DOHH2 (cell line): ENCODE data around the gene DACH1.

Experiments used
- H3F3A ChIP-seq: fragments of 200-600 bp; sonication (generic), shearing (Covaris generic); 2 replicates; pipeline ENCODE4 v1.6.0; 2016; ENCODE audit warnings: antibody characterized with exemption, mild to moderate bottlenecking; ENCODE audit not compliant: control insufficient read depth, insufficient read depth
- H3K27ac ChIP-seq: fragments of 200-600 bp; sonication (generic); 2 replicates; pipeline ENCODE4 v1.5.1; 2014; ENCODE audit warnings: low read depth, mild to moderate bottlenecking, low read length, moderate library complexity
- H3K27me3 ChIP-seq: fragments of 200-600 bp; sonication (generic); 2 replicates; pipeline ENCODE4 v1.6.1; 2014; ENCODE audit warnings: mild to moderate bottlenecking, low read length, mixed read lengths; ENCODE audit not compliant: control insufficient read depth
- H3K36me3 ChIP-seq: fragments of 200-600 bp; sonication (generic); 2 replicates; pipeline ENCODE4 v1.6.1; 2014; ENCODE audit warnings: mild to moderate bottlenecking, low read length, moderate library complexity, mixed read lengths; ENCODE audit not compliant: control insufficient read depth
- H3K4me1 ChIP-seq: fragments of 200-600 bp; sonication (generic); 2 replicates; pipeline ENCODE4 v1.6.1; 2014; ENCODE audit warnings: mild to moderate bottlenecking, low read length, mixed read lengths; ENCODE audit not compliant: control insufficient read depth
- H3K4me2 ChIP-seq: fragments of 200-600 bp; sonication (generic); 2 replicates; pipeline ENCODE4 v1.6.0; 2014; ENCODE audit warnings: mild to moderate bottlenecking, low read length, moderate library complexity
- H3K4me3 ChIP-seq: fragments of 200-600 bp; sonication (generic); 2 replicates; pipeline ENCODE4 v1.5.1; 2014; ENCODE audit warnings: mild to moderate bottlenecking, low read length, mixed read lengths
- H3K79me2 ChIP-seq: fragments of 200-600 bp; sonication (generic); 2 replicates; pipeline ENCODE4 v1.6.1; 2014; ENCODE audit warnings: mild to moderate bottlenecking, low read length, mixed read lengths; ENCODE audit not compliant: control insufficient read depth
- H3K9me2 ChIP-seq: fragments of 200-600 bp; sonication (generic); replicated peaks from 2 replicates; pipeline ENCODE4 v1.6.1; 2014; ENCODE audit warnings: mild to moderate bottlenecking, low read length, mixed read lengths; ENCODE audit not compliant: control insufficient read depth
- H3K9me3 ChIP-seq: fragments of 200-600 bp; sonication (generic); 2 replicates; pipeline ENCODE4 v1.6.1; 2014; ENCODE audit warnings: antibody characterized with exemption, low read length, mixed read lengths; ENCODE audit not compliant: control insufficient read depth, insufficient read depth
- H4K20me1 ChIP-seq: fragments of 200-600 bp; sonication (generic); 2 replicates; pipeline ENCODE4 v1.6.0; 2014; ENCODE audit warnings: low read depth, mild to moderate bottlenecking, antibody characterized with exemption, low read length, moderate library complexity; ENCODE audit not compliant: control insufficient read depth, insufficient read depth
- CTCF ChIP-seq: fragments of 200-600 bp; sonication (generic); IDR thresholded peaks from one replicate; pipeline ENCODE4 v1.5.1; 2014; ENCODE audit warnings: antibody characterized with exemption, mild to moderate bottlenecking, low read depth, low read length; ENCODE audit not compliant: poor library complexity, severe bottlenecking
- EZH2phosphoT487 ChIP-seq: fragments of 200-600 bp; sonication (generic); IDR thresholded peaks from 2 replicates; pipeline ENCODE4 v1.6.1; 2017; ENCODE audit warnings: borderline replicate concordance, mild to moderate bottlenecking, antibody characterized with exemption, low read length, moderate library complexity, mixed read lengths

The DACH1 gene

GRCh38 chr13:71827241-71827640 lies 39.8 kb downstream of the DACH1 start:
- no peaks in the 10 kb centered on the region for H3K79me2 ChIP-seq
- TF ChIP-seq CTCF, result no peak
- no peak for TF ChIP-seq EZH2phosphoT487
- H3K36me3 ChIP-seq, result no peaks in the 10 kb centered on the region
- no peak overlapping the region for H3K4me3 ChIP-seq
- no peak overlapping the region for H3K4me2 ChIP-seq
- no peaks in the 10 kb centered on the region for H3F3A ChIP-seq
- H4K20me1 ChIP-seq, result no peaks in the 10 kb centered on the region
- no peaks in the 10 kb centered on the region for H3K9me3 ChIP-seq
- no peaks in the 10 kb centered on the region for H3K9me2 ChIP-seq
- no peaks in the 10 kb centered on the region for H3K27me3 ChIP-seq
- H3K4me1 ChIP-seq, result no peaks in the 10 kb centered on the region
- H3K27ac ChIP-seq, result no peak overlapping the region

GRCh38 chr13:71820699-71821098 lies 46.3 kb downstream of the DACH1 start:
- H3K27ac ChIP-seq, result no peak overlapping the region
- TF ChIP-seq CTCF (no peak), EZH2phosphoT487 (no peak)
- no peak overlapping the region for H3K4me3 ChIP-seq
- H3K79me2 ChIP-seq, result no peaks in the 10 kb centered on the region
- H3K36me3 ChIP-seq, result no peaks in the 10 kb centered on the region
- no peak overlapping the region for H3K4me2 ChIP-seq
- no peaks in the 10 kb centered on the region for H3K9me3 ChIP-seq
- H3F3A ChIP-seq, result no peaks in the 10 kb centered on the region
- H3K4me1 ChIP-seq, result no peaks in the 10 kb centered on the region
- H3K9me2 ChIP-seq, result no peaks in the 10 kb centered on the region
- H4K20me1 ChIP-seq, result no peaks in the 10 kb centered on the region
- H3K27me3 ChIP-seq, result no peaks in the 10 kb centered on the region

GRCh38 chr13:71817335-71817734 lies 49.7 kb downstream of the DACH1 start:
- no peak for TF ChIP-seq CTCF
- TF ChIP-seq EZH2phosphoT487, result no peak
- Histone ChIP-seq H3K4me1 (no peaks in the 10 kb centered on the region), H3K27me3 (no peaks in the 10 kb centered on the region), H3K27ac (no peak overlapping the region), H3K9me2 (no peaks in the 10 kb centered on the region), H4K20me1 (no peaks in the 10 kb centered on the region), H3K4me3 (no peak overlapping the region), H3F3A (no peaks in the 10 kb centered on the region), H3K79me2 (no peaks in the 10 kb centered on the region), H3K4me2 (no peak overlapping the region), H3K9me3 (no peaks in the 10 kb centered on the region), H3K36me3 (no peaks in the 10 kb centered on the region)
